SK-N-SH (cell line): ENCODE measurements around the gene ZNF358. TPM values are rescaled to one million over a fixed set of nuclear protein-coding genes. Genes with fewer than 3 reads are reported as not detected.

Experiments
- CTCF ChIA-PET: fragments of 300-600, 350-600 bp; formaldehyde crosslinking; extraction: SDS; loops from one replicate; lab custom pipeline; 2021; lab: Yijun Ruan, JAX
- POLR2A ChIA-PET: fragments of 350-600 bp; sonication (Branson Sonifier 250); formaldehyde crosslinking; extraction: SDS; loops from one replicate; lab custom pipeline; 2020; ENCODE audit warnings: antibody characterized with exemption, inconsistent platforms; lab: Yijun Ruan, JAX
- DNase-seq: peaks from one replicate; pipeline ENCODE4 v3.0.0; 2012
- H2AFZ ChIP-seq: fragments of 200-600 bp; sonication (generic); 2 replicates; pipeline ENCODE4 v1.8.1; 2016; ENCODE audit warnings: antibody characterized with exemption, mild to moderate bottlenecking, low read depth
- H3F3A ChIP-seq: fragments of 200-600 bp; sonication (generic); replicated peaks from 2 replicates; pipeline ENCODE3; 2016; ENCODE audit warnings: antibody characterized with exemption, mild to moderate bottlenecking; ENCODE audit not compliant: insufficient read depth
- H3K27ac ChIP-seq, 2 experiments: fragments of 200-500 bp in 1 of 2; fragments of 200-600 bp in 1 of 2; sonication (Bioruptor generic) in 1 of 2; sonication (generic), shearing (Covaris generic) in 1 of 2; 2 replicates each; pipeline versions ENCODE4 v1.5.1 to v1.6.1; 2014 to 2016; ENCODE audit warnings: low read depth in 2 of 2, inconsistent platforms in 1 of 2, low read length in 1 of 2, mild to moderate bottlenecking in 1 of 2, mixed read lengths in 1 of 2
- H3K27me3 ChIP-seq: fragments of 200-600 bp; sonication (generic), shearing (Covaris generic); 2 replicates; pipeline ENCODE4 v1.6.1; 2016; ENCODE audit warnings: mixed run types; ENCODE audit not compliant: insufficient read depth
- H3K36me3 ChIP-seq, 2 experiments: fragments of 200-500 bp in 1 of 2; fragments of 200-600 bp in 1 of 2; sonication (Bioruptor generic) in 1 of 2; sonication (generic) in 1 of 2; replicated peaks in 1 of 2; 2 replicates each; pipeline versions ENCODE3 to v1.5.1; 2014 to 2016; ENCODE audit warnings: low read length in 1 of 2, mild to moderate bottlenecking in 1 of 2; ENCODE audit not compliant: insufficient read depth in 2 of 2, control insufficient read depth in 1 of 2
- H3K4me1 ChIP-seq, 2 experiments: fragments of 200-500 bp in 1 of 2; fragments of 200-600 bp in 1 of 2; sonication (Bioruptor generic) in 1 of 2; sonication (generic), shearing (Covaris generic) in 1 of 2; 2 replicates each; pipeline versions ENCODE4 v1.5.1 to v1.6.1; 2014 to 2016; ENCODE audit warnings: low read depth in 1 of 2, low read length in 1 of 2, mixed run types in 1 of 2; ENCODE audit not compliant: insufficient read depth in 2 of 2, control insufficient read depth in 1 of 2
- H3K4me2 ChIP-seq: fragments of 200-600 bp; sonication (generic), shearing (Covaris generic); 2 replicates; pipeline ENCODE4 v1.6.1; 2017; ENCODE audit warnings: mixed run types
- H3K4me3 ChIP-seq, 2 experiments: fragments of 200-500 bp in 1 of 2; fragments of 200-600 bp in 1 of 2; sonication (Bioruptor generic) in 1 of 2; sonication (generic), shearing (Covaris generic) in 1 of 2; 2 replicates each; pipeline versions ENCODE4 v1.5.1 to v1.8.1; 2014 to 2016; ENCODE audit warnings: low read depth in 2 of 2, inconsistent platforms in 1 of 2, low read length in 1 of 2, mild to moderate bottlenecking in 1 of 2, mixed read lengths in 1 of 2, moderate library complexity in 1 of 2
- H3K79me2 ChIP-seq: fragments of 200-600 bp; sonication (generic); 2 replicates; pipeline ENCODE4 v1.8.1; 2017; ENCODE audit warnings: mild to moderate bottlenecking; ENCODE audit not compliant: insufficient read depth
- H3K9ac ChIP-seq: fragments of 200-600 bp; sonication (generic); 2 replicates; pipeline ENCODE4 v1.6.1; 2017; ENCODE audit warnings: mixed run types
- H3K9me2 ChIP-seq: fragments of 200-600 bp; sonication (generic); 2 replicates; pipeline ENCODE4 v1.6.1; 2017; ENCODE audit warnings: mixed run types
- H3K9me3 ChIP-seq: fragments of 200-600 bp; sonication (generic); 2 replicates; pipeline ENCODE4 v1.6.1; 2017; ENCODE audit warnings: mixed run types, mild to moderate bottlenecking, moderate library complexity
- H4K20me1 ChIP-seq: fragments of 200-600 bp; sonication (generic); 2 replicates; pipeline ENCODE4 v1.6.1; 2017; ENCODE audit warnings: mild to moderate bottlenecking, mixed run types; ENCODE audit not compliant: insufficient read depth
- CHD2 ChIP-seq: fragments of 150-350 bp; IDR thresholded peaks from 2 replicates; pipeline ENCODE4 v1.6.1; 2018; ENCODE audit warnings: low read length; ENCODE audit not compliant: partially characterized antibody
- ELF1 ChIP-seq: IDR thresholded peaks from 2 replicates; pipeline ENCODE4 v1.4.0; 2012
- EZH2phosphoT487 ChIP-seq: fragments of 200-600 bp; sonication (generic); IDR thresholded peaks from 2 replicates; pipeline ENCODE4 v1.6.1; 2017; ENCODE audit warnings: low read depth, mixed run types, mild to moderate bottlenecking, antibody characterized with exemption, moderate library complexity, borderline replicate concordance
- FOSL2 ChIP-seq: IDR thresholded peaks from 2 replicates; pipeline ENCODE4 v1.4.0; 2012; ENCODE audit warnings: low read depth, mild to moderate bottlenecking, moderate library complexity, borderline replicate concordance
- FOXJ3 ChIP-seq: sonication (generic); formaldehyde crosslinking; IDR thresholded peaks from 2 replicates; pipeline ENCODE4 v1.5.1; 2020; ENCODE audit warnings: mild to moderate bottlenecking, missing genetic modification reagents
- GABPA ChIP-seq: IDR thresholded peaks from 2 replicates; pipeline ENCODE4 v1.4.0; 2012; ENCODE audit warnings: low read depth, mild to moderate bottlenecking
- GATA2 ChIP-seq: sonication (generic); formaldehyde crosslinking; IDR thresholded peaks from 2 replicates; pipeline ENCODE4 v1.5.0; 2020; ENCODE audit warnings: mild to moderate bottlenecking, missing genetic modification reagents
- JUND ChIP-seq: IDR thresholded peaks from 2 replicates; pipeline ENCODE4 v1.4.0; 2012
- MEF2A ChIP-seq: IDR thresholded peaks from 2 replicates; pipeline ENCODE4 v1.4.0; 2012; ENCODE audit warnings: low read depth, borderline replicate concordance
- MXI1 ChIP-seq: IDR thresholded peaks from 2 replicates; pipeline ENCODE4 v1.6.1; 2012; ENCODE audit warnings: mild to moderate bottlenecking, low read depth, low read length, improper control_type of control experiment
- NFIC ChIP-seq: IDR thresholded peaks from 2 replicates; pipeline ENCODE4 v1.4.0; 2012; ENCODE audit warnings: borderline replicate concordance
- POLR2AphosphoS5 ChIP-seq: IDR thresholded peaks from 2 replicates; pipeline ENCODE4 v1.6.1; 2012; ENCODE audit warnings: low read depth, low read length
- RAD21 ChIP-seq: IDR thresholded peaks from 2 replicates; pipeline ENCODE4 v1.6.1; 2012; ENCODE audit warnings: mild to moderate bottlenecking, low read length
- RCOR1 ChIP-seq: fragments of 150-350 bp; IDR thresholded peaks from 2 replicates; pipeline ENCODE4 v1.6.1; 2017; ENCODE audit warnings: antibody characterized with exemption, low read length
- RFX5 ChIP-seq: IDR thresholded peaks from 2 replicates; pipeline ENCODE4 v1.6.1; 2012; ENCODE audit warnings: mild to moderate bottlenecking, improper control_type of control experiment, low read length
- SIN3A ChIP-seq: IDR thresholded peaks from 2 replicates; pipeline ENCODE4 v1.6.1; 2012; ENCODE audit warnings: low read depth, mild to moderate bottlenecking, low read length, moderate library complexity, borderline replicate concordance
- SMC3 ChIP-seq: IDR thresholded peaks from 2 replicates; pipeline ENCODE4 v1.6.1; 2012; ENCODE audit warnings: low read depth, low read length, improper control_type of control experiment
- TEAD4 ChIP-seq: IDR thresholded peaks from 2 replicates; pipeline ENCODE4 v1.4.0; 2012; ENCODE audit warnings: mild to moderate bottlenecking, borderline replicate concordance; ENCODE audit not compliant: insufficient read depth
- YY1 ChIP-seq: IDR thresholded peaks from 2 replicates; pipeline ENCODE4 v1.4.0; 2012; ENCODE audit warnings: low read depth, mild to moderate bottlenecking
- ZBTB33 ChIP-seq: IDR thresholded peaks from 2 replicates; pipeline ENCODE4 v1.4.0; 2012; ENCODE audit warnings: low read depth, borderline replicate concordance
- WGBS: methylation state at CpG from one replicate; pipeline ENCODE4 v1.1.6; 2017; ENCODE audit warnings: low lambda C conversion rate; 5-methylcytosine and 5-hydroxymethylcytosine counted together
- polyA plus RNA-seq, 3 experiments: library from polyadenylated mRNA; depleted of rRNA; stranded (reverse); fragments of >200 nt; gene quantifications; 2 replicates each; pipeline ENCODE4 v1.2.3, GENCODE V29; 2012
- TF ChIP-seq, protein P1 (sequence below): IDR thresholded peaks from 2 replicates; pipeline ENCODE4 v1.4.0; 2012; ENCODE audit warnings: low read depth, borderline replicate concordance
- TF ChIP-seq, protein P2 (sequence below): fragments of 200-600 bp; sonication (generic); IDR thresholded peaks from 2 replicates; pipeline ENCODE4 v1.6.1; 2017; ENCODE audit warnings: antibody characterized with exemption, mild to moderate bottlenecking, moderate library complexity
- TF ChIP-seq, protein P3 (sequence below): IDR thresholded peaks from 2 replicates; pipeline ENCODE4 v1.4.0; 2012; ENCODE audit warnings: low read depth

The ZNF358 gene
- polyA plus RNA-seq, 1 of the 3 experiments (the other 2 are of a cell fraction), result 49.3 TPM

DNA sequence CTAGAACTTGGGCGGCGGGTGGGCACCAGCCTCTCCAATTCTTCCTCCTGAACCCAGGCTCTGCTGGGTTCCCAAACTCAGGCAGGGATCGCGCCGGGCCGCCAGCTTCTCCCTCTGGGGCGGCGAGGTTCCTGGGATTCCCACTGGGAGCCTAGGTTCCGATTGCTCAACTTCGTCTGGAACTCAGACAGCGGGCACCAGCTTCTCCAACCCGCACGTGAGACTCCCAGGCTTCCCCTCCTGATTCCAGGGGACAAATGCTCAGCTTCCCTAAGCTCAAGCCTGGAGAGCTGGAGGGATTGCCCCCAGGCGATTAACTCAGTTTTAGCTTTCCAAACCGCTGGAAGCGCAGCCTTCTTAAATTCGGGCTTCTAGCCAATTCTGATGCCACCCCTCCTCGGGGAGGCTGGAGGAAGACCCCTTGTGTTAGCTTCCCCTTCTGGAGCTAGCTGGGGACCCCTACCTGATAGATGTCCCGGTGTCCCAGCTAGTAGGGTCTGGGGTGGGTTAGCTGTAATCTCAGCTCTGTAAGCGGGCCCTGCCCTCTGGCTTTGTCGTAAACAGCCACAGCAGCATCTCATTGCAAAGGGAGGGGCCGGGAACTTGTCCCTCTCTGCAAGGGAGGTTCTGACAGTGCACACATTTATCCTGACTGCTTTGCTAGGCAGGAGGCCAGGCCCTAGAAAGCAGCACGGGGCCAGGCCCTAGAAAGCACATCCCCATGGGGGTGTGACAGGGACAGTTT, 7.2 kb downstream of the ZNF358 start:
- no peak overlapping the region for H3K27ac ChIP-seq
- DNase-seq, result peak; percentile 44
- POLR2A ChIA-PET, result interaction anchor here (0.8 to 3.5 kb wide), 7 partner anchors 10 to 125 kb away, joined by 3 to 16 read pairs (median 4); partner anchors contain the start of gene PNPLA6

DNA sequence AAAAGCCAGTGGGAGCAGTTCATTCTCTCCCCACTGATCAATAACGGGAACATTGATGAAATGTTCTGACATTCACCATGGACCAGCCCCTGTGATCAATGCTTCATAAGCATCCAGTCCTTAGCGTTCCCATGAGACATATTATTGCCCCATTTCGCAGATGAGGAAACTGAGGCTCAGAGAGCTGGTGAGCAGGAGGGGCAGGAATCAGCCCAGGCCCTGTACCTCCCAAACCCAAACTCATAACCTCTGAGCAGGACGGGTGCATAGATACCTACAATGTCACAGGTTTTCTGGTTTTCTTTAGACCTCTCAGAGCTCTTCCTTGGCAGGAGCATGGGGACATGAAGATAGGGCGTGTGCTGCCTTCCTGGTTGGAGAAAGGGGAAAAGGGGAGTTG, 8.6 kb downstream of the ZNF358 start:
- DNase-seq, result no peak
- H3K4me3 ChIP-seq, result no peak overlapping the region
- no peak overlapping the region for H3K9ac ChIP-seq
- no peaks in the 10 kb centered on the region for H4K20me1 ChIP-seq
- H2AFZ ChIP-seq, result no peak overlapping the region
- H3K9me2 ChIP-seq, result no peaks in the 10 kb centered on the region
- H3K27ac ChIP-seq, result no peak overlapping the region
- peaks cover 12% of the 10 kb centered on the region for H3F3A ChIP-seq
- peaks cover 5 to 14% of the 10 kb centered on the region in 2 experiments; a peak in 2 of 4 replicates for H3K4me1 ChIP-seq
- POLR2A ChIA-PET, result interaction anchor here (3.5 kb wide), 1 partner anchor 8 kb away, joined by 16 read pairs; no protein-coding TSS in a partner anchor
- CTCF ChIA-PET, result interaction anchor here (3.6 kb wide), 1 partner anchor 170 kb away, joined by 14 read pairs; no protein-coding TSS in a partner anchor
- no peak overlapping the region for H3K4me2 ChIP-seq
- WGBS, result 68% methylated on average over 4 of the region's 5 CpGs
- H3K9me3 ChIP-seq, result no peaks in the 10 kb centered on the region
- H3K79me2 ChIP-seq, result peaks cover 7% of the 10 kb centered on the region
- peaks cover 0 to 6% of the 10 kb centered on the region in 2 experiments for H3K36me3 ChIP-seq
- no peaks in the 10 kb centered on the region for H3K27me3 ChIP-seq
- TF ChIP-seq, protein P1, sequence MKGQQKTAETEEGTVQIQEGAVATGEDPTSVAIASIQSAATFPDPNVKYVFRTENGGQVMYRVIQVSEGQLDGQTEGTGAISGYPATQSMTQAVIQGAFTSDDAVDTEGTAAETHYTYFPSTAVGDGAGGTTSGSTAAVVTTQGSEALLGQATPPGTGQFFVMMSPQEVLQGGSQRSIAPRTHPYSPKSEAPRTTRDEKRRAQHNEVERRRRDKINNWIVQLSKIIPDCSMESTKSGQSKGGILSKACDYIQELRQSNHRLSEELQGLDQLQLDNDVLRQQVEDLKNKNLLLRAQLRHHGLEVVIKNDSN, result no peak
- TF ChIP-seq MEF2A, result no peak
- no peak for TF ChIP-seq ZBTB33
- TF ChIP-seq, protein P2, sequence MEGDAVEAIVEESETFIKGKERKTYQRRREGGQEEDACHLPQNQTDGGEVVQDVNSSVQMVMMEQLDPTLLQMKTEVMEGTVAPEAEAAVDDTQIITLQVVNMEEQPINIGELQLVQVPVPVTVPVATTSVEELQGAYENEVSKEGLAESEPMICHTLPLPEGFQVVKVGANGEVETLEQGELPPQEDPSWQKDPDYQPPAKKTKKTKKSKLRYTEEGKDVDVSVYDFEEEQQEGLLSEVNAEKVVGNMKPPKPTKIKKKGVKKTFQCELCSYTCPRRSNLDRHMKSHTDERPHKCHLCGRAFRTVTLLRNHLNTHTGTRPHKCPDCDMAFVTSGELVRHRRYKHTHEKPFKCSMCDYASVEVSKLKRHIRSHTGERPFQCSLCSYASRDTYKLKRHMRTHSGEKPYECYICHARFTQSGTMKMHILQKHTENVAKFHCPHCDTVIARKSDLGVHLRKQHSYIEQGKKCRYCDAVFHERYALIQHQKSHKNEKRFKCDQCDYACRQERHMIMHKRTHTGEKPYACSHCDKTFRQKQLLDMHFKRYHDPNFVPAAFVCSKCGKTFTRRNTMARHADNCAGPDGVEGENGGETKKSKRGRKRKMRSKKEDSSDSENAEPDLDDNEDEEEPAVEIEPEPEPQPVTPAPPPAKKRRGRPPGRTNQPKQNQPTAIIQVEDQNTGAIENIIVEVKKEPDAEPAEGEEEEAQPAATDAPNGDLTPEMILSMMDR, result no peak
- no peak for TF ChIP-seq CHD2
- TF ChIP-seq ELF1, result no peak
- no peak for TF ChIP-seq GATA2 (CRISPR knock-in tag)
- TF ChIP-seq GABPA, result no peak
- TF ChIP-seq, protein P3, sequence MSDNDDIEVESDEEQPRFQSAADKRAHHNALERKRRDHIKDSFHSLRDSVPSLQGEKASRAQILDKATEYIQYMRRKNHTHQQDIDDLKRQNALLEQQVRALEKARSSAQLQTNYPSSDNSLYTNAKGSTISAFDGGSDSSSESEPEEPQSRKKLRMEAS, result no peak
- no peak for TF ChIP-seq YY1
- TF ChIP-seq FOXJ3 (CRISPR knock-in tag), result no peak
- TF ChIP-seq JUND, result no peak
- no peak for TF ChIP-seq FOSL2
- TF ChIP-seq SIN3A, result no peak
- no peak for TF ChIP-seq RFX5

More for the DNA sequence above, 7.2 kb downstream of the ZNF358 start:
- WGBS, result 0% methylated on average over 8 of the region's 23 CpGs
- no peaks in the 10 kb centered on the region for H3K27me3 ChIP-seq
- no peaks in the 10 kb centered on the region for H3K9me3 ChIP-seq
- no peaks in the 10 kb centered on the region for H4K20me1 ChIP-seq
- peaks cover 0 to 8% of the 10 kb centered on the region in 2 experiments for H3K36me3 ChIP-seq
- CTCF ChIA-PET, result interaction anchor here (0.9 to 3.8 kb wide), 11 partner anchors 10 to 421 kb away, joined by 3 to 25 read pairs (median 4); partner anchors contain the start of gene PNPLA6
- peak overlapping the region; percentile 97 for H3K4me2 ChIP-seq
- H3K4me1 ChIP-seq, result peaks cover 5 to 14% of the 10 kb centered on the region in 2 experiments; a peak in 2 of 4 replicates
- no peaks in the 10 kb centered on the region for H3K9me2 ChIP-seq
- H3K4me3 ChIP-seq, result peak overlapping the region; percentile 79 to 89
- H3K79me2 ChIP-seq, result peaks cover 8% of the 10 kb centered on the region
- H3F3A ChIP-seq, result peaks cover 12% of the 10 kb centered on the region
- peak overlapping the region; percentile 63; the same call in 1 of the 2 replicates for H2AFZ ChIP-seq
- TF ChIP-seq SMC3 (no peak), GABPA (no peak), POLR2AphosphoS5 (no peak), NFIC (no peak), RCOR1 (no peak), TEAD4 (no peak), RAD21 (no peak), MXI1 (no peak), ELF1 (no peak), CHD2 (no peak), EZH2phosphoT487 (no peak)
- TF ChIP-seq, protein P3, result no peak
- TF ChIP-seq, protein P1, result no peak
- H3K9ac ChIP-seq, result peak overlapping the region; percentile 74
